Gastrocnemius medialis (tissue), 4 donors: ENCODE data around the gene HAVCR2.

ENCODE experiments used
- POLR2A ChIP-seq, 2 donors: fragments of 450-650 bp; IDR thresholded peaks; one replicate each; pipeline ENCODE4 v1.6.1; 2017; ENCODE audit warnings: antibody characterized with exemption in 2 of 2, mild to moderate bottlenecking in 2 of 2, moderate library complexity in 2 of 2
- TF ChIP-seq, protein P1 (sequence below), 5 experiments: fragments of 450-650 bp in 3 of 5; fragments of 200-600 bp in 2 of 5; sonication (generic) in 2 of 5; IDR thresholded peaks in 4 of 5; conservative IDR thresholded peaks in 1 of 5; 1 replicate in 4 of 5; 2 replicates in 1 of 5; pipeline ENCODE4 v1.5.1; 2016 to 2019; ENCODE audit warnings: antibody characterized with exemption in 5 of 5, mild to moderate bottlenecking in 3 of 5, moderate library complexity in 3 of 5

DNA sequence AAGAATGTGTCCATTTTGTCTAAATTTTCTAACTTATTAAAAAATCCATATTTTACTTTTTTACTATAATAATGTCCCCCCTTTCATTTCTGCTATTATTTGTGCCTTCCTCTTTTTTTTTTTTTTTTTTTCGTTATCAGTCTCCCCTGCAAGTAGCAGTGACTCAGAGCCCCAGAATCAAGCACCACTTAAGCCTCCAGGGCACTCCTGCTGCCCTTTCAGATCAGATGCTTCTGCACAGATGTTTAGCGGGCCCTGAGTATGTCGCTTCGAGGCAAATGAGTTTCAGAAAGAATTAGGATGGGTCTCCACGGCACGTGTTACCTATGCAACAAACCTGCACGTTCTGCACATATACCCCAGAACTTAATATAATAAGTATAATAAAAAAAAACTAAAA, 22.1 kb upstream of the HAVCR2 start:
- TF ChIP-seq, protein P1, sequence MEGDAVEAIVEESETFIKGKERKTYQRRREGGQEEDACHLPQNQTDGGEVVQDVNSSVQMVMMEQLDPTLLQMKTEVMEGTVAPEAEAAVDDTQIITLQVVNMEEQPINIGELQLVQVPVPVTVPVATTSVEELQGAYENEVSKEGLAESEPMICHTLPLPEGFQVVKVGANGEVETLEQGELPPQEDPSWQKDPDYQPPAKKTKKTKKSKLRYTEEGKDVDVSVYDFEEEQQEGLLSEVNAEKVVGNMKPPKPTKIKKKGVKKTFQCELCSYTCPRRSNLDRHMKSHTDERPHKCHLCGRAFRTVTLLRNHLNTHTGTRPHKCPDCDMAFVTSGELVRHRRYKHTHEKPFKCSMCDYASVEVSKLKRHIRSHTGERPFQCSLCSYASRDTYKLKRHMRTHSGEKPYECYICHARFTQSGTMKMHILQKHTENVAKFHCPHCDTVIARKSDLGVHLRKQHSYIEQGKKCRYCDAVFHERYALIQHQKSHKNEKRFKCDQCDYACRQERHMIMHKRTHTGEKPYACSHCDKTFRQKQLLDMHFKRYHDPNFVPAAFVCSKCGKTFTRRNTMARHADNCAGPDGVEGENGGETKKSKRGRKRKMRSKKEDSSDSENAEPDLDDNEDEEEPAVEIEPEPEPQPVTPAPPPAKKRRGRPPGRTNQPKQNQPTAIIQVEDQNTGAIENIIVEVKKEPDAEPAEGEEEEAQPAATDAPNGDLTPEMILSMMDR (IDR thresholded peaks at IDR 0.05 in 4 of 5, conservative IDR thresholded peaks at IDR 0.05 in 1 of 5), result no peak
- no peak for TF ChIP-seq POLR2A (IDR thresholded peaks at IDR 0.05)
